ENCODE data around the gene MALT1.

DNA sequence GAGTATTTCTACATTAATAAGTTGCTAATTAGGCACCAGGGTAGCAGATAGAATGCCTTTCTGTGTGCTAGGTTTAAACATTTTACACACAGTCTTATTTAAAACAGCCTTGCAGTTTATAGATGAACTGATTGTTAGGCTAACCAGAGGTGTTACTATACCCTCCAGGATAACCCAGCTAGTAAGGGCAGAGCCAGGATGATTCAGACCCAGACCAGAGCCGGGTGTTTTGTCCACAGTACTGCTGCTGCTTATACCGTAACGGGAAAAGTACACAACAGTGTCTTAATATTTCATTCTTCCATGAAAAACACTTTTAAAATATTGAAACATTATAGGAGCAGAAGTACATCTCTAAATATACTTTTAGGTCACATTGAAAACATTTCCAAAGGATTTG lies 82.7 kb downstream of the MALT1 start:
- TF ChIP-seq, protein P1, sequence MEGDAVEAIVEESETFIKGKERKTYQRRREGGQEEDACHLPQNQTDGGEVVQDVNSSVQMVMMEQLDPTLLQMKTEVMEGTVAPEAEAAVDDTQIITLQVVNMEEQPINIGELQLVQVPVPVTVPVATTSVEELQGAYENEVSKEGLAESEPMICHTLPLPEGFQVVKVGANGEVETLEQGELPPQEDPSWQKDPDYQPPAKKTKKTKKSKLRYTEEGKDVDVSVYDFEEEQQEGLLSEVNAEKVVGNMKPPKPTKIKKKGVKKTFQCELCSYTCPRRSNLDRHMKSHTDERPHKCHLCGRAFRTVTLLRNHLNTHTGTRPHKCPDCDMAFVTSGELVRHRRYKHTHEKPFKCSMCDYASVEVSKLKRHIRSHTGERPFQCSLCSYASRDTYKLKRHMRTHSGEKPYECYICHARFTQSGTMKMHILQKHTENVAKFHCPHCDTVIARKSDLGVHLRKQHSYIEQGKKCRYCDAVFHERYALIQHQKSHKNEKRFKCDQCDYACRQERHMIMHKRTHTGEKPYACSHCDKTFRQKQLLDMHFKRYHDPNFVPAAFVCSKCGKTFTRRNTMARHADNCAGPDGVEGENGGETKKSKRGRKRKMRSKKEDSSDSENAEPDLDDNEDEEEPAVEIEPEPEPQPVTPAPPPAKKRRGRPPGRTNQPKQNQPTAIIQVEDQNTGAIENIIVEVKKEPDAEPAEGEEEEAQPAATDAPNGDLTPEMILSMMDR (conservative IDR thresholded peaks at IDR 0.05 in 1 of 2, IDR thresholded peaks at IDR 0.05 in 1 of 2; ENCODE audit: low read depth in 1 of 2, low read length in 2 of 2): no peak
- TF ChIP-seq EZH2 (IDR thresholded peaks at IDR 0.05; ENCODE audit: low read length, missing control alignments): no peak
